HG03565 (cell line): ENCODE data around the gene RAB11FIP5.

Experiments used
- ATAC-seq: cut with Tn5 transposase; IDR thresholded peaks from one replicate; pipeline ENCODE4 v1.9.1; 2021; ENCODE audit warnings: mild to moderate bottlenecking, moderate library complexity; ENCODE audit not compliant: unreplicated experiment

RAB11FIP5 gene

DNA sequence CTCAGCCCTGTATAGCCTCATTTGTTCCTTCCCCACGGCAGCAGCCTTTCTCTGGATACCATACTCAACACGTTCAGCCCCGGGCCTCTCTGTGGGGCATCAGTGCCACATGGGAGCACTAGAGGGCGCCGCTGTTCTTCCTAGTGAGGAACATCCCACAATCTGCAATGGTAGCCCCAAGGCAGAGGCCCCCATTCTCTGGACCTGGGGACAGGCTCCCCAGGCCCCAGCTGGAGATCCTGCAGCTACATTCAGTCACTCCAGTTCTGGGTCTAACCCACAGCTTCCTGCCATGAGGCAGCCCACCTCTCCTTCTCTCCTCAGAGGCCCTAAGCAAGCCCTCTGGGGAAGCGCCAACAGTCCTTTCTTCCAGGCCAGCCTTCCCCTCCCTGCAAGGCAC, 27.1 kb downstream of the RAB11FIP5 start:
- ATAC-seq, result peak; percentile 81

DNA sequence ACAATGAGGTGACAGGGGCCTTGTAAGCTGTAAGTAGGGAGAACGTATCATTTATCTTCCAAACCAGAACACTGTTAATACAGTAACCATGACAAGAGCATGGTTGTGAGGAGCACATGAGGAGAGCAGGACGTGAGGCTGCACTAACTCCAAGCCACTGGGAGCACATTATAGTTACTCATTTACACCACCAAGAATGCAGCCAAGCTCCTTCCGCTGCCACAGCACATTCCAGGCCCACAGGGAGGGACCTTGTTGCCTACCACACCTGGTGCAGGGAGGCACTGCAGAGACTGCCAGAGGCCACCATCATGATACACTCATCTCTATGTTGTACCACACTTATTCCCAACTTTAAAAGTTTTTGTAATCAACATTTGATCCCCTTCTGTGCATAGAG, 27.8 kb downstream of the RAB11FIP5 start:
- ATAC-seq, result no peak

DNA sequence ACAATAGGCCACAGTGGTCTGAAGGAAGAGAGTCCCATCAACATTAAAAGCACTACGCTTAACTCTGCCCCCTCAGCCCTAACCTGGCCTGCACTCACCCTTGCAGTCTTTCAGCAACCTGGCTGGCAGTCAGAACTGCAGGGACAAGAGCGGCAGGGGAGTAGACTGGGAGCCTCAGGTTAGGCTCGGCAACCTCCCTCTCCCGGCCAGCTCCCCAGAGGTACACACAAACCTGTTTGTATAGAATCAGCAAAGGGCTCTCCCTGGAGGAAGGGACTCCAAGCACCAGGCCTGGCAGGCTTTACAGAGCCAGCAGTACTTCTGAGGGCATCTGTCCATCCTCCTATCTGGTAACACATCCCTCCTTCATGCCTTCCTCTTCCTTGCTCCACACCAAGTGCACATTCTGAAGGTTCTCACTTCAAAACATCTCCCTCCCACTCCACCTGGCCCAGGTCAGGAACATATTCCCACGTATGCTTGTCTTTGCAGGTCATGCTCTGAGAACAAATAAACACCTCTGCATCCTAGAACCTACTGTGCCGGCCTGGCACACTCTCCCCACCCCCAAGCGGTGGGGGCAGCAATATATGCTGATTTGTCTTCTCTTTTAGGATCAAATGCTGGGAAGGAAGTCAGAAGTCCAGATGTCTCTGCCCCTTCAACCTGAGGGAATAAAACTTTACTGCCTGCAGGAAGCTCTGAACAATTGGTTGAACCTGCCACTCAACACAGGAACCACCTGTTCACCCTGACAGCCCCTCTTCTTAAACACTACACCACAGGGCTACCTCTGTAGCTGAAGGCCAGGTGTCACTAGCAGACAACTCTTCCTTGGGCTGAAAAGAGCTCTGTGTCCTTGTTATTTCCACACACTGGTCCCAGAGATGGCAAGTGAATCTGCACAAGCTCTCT, 28.6 kb downstream of the RAB11FIP5 start:
- ATAC-seq, result no peak

DNA sequence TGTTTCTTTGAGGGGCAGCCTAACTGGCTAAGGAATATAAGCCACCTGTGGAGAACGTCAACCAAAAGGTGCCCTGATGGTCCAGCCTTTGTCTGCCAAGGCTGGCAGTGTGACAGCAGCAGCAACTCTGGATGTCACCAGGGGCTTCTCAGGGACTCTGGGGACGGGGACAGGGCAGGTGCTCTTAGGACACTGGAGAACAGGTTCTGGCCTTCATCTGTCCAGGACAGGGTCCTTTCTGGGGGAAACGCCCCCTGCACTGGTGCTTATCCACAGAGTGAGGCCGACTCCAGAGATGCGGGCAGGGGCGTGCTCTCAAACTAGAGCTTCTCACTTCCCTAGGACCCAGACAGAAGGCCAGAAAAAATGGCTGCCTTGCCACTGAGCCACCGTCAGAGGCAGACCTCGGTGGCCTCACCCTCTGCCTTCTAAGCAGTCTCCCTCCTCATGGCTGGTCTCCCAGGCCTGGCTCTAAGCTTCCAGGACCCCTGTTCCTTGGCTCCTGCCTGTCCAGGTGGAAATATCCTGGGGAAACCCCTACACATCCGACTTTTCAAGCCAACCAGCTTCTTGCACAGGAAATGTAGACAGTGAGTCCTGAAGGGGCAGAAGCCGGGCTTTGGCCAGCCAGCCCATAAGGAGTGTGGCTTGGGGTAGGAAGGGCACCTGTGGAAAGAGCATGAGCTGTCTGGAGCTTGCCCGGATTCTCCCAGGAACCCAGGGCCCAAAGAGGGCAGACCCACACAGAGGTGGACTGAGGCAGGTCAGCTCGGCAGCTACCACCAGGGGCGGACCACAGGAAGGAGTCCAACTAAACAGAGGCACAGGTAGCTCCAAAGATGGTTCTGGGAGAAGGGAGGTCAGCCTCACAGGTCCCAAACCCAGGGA, 30.0 kb downstream of the RAB11FIP5 start:
- ATAC-seq, result no peak

DNA sequence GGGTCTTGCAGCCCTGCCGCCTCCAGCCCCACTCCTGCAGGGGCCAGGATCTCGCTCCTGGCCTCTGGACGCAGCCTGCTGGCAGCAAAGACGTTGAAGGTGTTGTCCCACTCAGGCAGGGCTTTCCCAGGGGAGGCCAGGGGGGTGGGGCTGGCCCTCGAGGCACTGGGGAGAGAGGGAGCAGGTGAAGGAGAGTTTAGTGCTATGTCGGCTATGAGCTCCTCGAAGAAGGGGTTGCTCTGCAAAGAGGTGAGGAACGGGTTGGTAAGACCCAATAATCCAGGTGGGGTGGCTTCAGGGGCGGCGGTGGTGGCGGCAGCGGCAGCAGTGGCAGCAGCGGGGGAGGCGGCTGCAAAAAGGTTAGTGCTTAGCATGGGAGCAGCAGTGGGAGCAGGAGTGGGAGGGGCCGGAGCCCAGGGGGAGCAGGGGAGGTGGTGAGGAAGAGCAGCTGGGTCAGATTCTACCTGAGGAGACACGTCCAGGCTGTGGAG, 31.5 kb downstream of the RAB11FIP5 start:
- no peak for ATAC-seq

DNA sequence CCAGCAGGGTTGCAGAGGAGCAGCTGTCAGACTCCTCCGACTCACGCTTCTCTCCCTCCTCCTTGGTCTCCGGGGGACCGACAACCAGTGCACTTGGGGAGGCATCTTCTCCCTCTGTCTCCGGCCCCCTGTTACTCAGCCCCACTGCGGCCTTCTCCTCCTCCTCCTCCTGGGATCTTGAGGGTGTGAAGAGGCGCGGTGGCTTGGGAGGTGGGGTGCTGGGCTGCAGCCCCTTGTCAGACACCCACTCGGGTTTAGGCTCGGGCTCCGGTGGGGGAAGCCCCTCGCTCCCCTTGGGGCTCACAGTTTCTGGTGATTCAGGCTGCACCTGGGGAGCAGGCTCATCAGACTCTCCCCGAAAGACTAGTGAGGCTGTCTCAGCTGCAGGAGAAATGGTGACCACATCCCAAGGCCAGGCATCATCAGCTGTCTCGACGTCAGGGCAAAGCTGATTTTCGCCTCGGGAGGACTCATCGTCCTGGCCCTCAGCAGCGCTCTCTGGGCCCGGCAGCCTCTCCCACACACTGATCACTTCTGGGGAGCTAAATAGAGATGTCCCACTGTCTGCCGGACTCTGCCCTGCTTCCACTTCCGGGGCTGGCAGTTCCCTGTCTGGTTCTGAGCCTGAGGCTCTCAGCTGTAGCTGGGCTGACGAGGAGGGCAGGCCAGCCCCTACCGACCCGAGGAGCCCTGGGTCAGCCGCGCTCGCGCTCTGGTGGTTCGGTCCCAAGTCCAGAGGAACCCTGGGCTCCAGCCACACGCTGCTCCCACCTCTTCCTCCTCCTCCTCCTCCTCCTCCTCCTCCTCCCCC, 32.2 kb downstream of the RAB11FIP5 start:
- ATAC-seq, result no peak

DNA sequence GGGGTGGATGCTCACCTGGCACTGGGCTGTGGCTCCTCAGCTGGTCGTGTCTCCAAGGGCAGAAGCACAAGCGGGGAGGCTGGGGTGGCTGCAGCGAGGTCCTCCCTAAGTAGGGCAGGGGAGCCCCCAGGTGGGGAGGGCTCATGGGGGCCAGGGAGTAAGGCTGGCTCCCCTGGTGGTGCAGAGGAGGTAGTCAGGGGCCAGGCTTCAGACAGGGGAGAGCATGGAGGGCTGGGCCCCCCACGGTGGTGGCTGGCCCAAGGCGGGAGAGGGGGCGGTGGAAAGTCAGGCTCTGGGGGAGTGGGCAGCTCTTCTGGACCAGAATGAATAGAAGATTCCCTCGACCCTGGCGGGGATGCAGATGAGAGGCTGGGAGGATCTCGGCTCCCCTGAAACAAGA, 33.1 kb downstream of the RAB11FIP5 start:
- ATAC-seq, result no peak

DNA sequence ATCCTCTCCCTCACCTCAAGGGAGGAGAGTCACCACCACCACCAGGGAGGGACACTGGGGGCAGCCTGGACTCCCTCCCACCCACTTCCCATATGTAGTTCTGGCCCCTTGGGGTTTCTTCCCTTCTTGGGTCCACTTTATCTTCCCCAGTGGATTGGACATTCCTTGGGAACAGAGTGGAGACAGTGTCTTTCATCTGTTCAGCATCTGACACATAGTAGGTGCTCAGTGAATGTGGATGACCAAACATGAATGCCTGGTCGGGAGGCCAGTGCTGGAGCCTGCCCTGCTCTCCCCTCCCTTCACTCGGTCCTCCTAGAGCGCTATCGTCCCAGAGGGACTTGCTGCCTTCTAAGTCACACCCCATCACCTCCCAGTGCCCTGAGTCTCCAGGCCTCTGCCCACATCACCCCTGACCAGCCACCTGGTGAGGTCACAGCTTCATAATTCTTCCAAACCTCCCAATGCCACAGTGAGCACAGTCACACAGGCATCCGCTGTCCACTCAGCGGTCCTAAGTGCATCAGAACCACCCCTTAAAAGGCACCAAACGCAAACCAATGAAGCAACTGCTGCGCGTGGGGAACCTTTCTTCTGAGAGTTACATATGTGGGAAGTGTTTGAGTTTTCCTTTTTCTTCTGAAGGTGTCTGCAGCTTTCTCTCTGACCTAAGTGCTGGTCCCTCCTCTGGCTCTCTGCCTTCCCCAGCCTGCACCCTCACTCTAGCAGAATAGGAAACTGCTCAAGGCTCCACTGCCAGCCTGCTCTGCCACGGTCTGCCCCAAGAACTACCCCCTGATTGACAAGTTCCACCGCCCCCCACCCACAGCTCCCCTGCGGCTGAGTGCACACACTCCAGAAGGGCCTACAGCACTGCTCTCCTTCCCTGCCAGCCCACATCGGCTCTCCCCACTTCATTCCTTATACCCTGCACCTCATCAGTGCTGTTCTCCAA, 34.0 kb downstream of the RAB11FIP5 start:
- no peak for ATAC-seq

DNA sequence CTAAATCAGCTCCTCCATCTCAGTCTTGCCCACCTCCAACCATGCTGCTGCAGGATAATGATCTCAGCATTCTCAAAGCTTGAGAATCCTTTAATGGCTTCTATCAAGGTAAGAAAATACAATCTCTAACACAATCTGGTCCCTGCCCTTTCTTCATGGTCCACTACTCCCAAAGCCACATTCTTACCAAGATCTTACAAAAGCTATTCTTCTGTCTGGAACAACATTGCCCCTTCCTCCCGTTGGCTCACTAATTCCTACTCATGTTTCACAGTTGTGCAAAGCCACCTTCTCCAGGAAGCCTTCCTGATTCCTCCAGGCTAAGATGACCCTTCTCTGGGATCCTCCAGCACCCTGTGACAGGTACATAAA, 35.3 kb downstream of the RAB11FIP5 start:
- no peak for ATAC-seq

DNA sequence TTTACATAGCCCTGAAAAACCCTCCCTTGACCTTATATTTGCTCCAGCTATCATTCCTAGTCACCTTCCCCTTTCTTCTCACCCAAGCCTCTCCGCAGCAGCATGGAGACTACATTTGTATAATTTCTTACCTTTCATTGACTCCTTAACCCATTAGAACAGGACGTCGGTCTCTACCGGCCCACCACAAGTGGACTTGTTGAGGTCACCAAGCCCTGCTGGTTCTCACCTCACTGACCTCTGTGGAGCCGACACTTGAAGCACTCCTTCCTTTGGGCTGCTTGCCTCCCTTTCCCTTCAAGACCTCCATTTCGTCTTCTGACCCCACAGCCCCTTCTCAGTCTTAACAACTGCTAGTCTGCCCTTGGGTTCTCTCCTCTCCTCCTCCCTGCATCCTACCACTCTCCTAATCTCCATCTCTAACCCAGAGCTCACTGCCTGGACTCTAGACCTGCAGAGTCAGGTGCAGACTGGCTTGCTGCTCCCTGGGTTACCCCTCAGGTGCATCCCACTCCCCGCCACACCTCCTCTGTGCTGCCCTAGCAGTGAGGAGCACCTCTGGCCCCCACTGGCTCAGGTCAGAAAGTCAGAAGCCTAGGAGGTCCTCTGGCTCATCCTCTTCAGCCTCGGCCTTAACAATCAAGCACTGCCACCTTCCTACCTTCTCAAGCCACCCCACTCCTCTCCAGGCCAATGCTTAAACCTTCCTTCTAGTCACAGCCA, 35.9 kb downstream of the RAB11FIP5 start:
- no peak for ATAC-seq

DNA sequence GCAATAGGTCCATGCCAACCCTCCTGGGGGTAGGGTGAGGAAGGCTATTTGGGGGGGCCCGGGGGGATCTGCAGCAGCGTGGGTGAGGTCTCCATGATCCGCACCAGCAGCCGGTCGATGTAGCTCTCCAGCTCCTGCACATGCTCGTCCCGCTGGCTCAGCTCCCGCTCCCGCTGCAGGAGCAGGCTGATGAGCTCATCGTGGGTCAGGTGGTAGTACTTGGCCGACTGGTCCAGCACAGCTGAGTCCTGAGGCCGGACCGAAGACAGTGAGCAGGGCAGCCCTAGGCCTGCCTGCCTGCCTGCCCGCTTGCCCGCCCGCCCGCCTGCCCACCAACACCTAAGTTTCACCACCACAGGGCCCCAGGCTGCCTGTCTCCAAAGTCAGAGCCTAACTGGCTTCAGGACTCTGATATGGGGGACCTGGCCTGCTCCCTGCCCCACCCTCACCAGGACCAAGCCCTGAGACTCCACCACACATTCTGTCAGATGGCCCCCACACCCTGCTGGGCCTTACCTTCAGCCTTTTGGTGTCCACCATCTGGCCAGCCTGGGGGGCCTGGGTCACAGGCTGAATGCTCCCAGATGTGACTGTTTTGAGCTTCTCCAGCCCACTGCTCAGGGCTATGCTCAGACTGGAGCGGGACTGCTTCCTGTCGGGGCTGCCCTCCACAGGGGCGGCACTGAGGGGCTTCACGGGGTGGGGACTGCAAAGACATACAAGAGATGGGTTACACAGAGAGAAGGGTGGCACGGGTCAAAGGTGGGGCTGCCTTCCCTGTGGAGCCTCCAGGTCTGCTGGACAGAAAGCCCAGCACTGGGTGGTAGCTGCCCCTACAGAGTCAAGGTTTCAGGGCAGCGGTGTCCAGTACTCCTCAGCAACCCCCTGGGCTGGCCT, 37.0 kb downstream of the RAB11FIP5 start:
- no peak for ATAC-seq

DNA sequence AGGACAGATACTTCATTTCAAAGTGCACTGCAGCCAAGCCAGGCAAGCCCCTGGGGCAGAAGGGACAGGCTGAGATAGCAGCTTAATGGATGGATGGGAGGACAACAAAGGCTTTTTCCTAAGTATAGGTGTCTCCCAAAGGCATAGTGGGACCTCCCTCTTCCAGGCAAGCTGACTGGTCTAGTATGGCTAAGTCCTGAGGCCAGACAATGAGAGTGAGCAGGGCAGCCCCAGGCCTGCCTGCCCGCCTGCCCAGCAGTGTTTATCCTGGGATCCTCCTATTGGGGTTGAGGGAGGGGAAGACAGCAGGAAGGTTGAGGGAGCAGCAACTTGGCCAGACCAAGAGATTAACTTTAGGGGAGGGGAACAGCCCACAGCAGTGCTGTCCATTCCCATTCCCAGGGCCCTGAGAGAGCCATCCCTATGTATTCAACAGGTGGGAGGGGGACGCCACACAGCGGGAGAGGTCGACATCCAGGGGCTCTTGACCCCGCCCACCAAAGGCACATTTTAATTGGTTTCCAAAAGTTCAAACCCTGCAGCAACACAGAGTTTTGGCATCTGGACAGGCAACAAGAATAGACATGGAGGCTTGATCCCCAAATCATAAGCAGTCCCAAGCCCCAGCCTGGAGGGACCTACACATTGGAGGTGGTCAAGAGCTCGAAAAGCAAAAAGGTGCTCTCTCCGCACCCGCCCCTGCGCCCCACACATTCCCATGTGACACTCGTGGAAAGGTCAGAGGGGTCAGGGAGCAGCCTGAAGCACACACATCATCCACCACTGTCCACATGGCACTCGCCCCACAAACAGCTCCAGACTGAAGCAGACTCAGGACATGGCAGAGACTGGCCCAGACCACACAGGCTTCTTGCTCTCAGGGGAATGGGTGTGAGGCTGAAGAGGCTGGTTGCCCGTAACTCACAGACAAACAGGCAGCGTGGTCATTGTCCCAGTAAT, 38.4 kb downstream of the RAB11FIP5 start:
- no peak for ATAC-seq

DNA sequence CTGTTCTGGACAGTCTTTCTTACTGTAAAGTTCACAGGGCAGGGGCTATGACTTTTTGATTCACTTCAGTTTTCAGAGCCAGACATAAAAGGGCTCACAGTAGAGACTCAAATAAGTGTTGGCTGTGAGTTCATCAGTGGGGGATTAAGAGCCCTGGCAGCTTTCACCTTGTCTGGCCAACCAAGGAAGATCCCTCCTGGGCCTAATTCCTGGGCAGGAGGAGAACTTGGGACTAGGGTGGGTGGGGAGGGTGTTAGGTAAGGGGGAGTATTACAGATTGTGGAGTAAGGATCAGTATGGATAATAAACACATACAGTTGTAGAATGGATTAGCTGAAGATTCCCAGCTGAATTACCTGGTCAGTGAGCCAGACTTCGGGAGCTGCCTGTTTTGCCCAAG, 40.3 kb downstream of the RAB11FIP5 start:
- no peak for ATAC-seq

DNA sequence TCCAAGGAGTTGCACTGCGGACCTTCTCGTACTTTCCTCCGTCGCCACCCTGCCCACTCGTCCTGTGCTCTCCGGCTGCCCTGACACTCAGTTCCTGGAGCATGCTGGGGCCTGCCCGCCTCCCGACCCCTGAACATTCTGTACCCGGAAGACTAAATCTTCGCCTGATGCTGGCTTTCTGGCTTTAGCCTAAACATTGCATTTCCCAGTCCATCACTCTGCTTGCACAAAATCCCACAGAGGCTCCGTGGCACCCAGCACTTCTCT, 40.7 kb downstream of the RAB11FIP5 start:
- ATAC-seq, result no peak

DNA sequence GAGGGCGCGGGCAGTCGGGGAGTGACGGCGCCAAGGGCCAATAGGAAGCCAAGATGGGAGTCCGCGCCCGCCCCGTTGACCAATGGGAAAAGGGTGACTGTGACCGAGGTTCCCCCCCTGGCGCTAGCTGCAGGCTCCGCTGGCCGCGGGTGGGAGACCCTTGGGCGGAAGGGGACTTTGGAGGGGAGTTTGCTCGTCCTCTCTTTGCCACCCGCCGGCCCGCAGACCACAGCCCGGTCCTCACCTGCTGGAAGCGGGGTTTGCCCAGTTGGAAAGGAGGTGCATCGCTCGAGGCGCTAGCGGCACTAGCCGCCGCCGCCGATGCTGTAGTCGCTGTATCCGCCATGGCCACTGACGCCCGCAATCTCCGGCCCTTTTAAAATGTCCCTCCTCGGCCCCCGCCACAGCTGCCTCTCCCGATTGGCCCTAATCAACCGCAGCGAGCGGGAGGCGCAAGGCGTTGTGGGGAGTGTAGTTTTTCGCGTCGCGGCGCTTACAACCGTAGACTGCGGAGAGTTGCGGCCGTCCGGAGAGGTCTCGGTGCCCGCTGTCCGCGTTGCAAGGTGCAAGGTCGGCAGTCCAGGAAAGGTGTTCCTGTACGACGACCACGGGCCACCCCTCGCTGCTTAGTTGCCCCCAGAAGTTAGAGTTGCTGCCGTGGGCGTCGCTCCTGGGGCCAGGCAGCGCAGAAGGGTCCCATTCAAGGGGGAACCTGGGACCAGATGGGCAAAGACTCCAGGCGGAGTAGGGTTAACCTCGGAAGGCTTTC, 41.2 kb downstream of the RAB11FIP5 start, which contains the start of gene SFXN5:
SFXN5 (minus strand) TSS at position 353 of the 769 bp plus-strand sequence; CDS start at position 346, 7 bp downstream.
- peak; percentile 89 for ATAC-seq

DNA sequence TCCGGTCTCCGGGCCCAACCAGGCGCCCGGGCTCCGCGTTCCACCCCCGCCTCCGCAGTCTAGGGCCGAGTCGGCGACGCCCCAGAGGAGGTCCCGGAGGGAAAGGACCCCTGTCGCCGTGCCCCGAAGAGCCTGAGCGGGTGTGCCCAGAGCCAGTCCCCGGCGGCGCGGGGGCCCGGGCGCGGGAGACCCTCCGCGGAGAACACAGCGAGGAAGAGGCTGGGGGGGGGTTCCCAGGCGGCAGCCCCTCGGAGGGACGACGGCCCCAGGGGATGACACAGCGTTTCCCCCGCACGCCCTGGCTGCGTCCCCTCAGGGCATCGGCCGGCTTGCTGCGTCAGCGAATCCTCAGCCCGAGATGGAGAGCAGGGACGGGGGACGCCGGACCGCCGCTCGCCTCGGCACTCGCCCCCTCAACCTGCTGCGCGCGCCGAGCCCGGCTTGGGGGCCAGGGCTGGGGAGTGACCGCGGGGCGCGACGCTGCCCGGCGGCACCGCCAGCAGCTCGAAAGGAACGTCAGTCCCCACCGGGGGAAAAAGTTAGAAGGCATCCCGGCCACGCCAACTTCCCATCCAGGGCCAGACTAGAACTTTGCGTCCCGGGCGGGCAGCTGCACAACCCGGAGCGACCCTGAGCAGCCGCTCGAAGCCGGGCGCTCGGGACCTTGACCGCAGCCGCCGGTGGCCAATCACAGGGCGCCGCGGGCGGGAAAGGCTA, 41.9 kb downstream of the RAB11FIP5 start:
- no peak for ATAC-seq
